Measurements from ENCODE around the gene OCA2.

The OCA2 gene

GRCh38 chr15:27805261-27806220 is 293.6 kb downstream of the OCA2 start:
- DNase-seq, result no peak

GRCh38 chr15:27804569-27805260 is 294.4 kb downstream of the OCA2 start:
- DNase-seq, result no peak

DNA sequence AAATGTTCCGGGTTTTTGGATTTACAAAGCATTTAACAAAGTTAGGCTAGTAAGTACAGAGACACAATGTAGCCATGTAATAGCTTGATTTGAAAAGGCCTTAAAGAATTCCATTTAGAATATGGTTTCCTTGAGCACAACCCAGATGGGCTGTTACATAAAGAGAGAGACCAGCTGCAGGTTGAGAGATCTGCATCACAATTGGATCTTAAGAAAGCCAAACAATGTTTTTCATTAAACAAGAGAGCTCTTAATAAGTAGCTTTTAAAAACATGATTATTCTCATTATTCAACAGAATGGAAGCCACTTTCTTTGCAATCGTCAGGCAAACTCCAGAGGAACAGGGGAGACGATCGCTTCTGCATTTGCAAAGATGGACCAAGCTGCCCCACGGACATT is 300.3 kb downstream of the OCA2 start:
- DNase-seq, result no peak

- no peak for DNase-seq
Measured at GRCh38 chr15:27797765-27798164, 301.4 kb downstream of the OCA2 start.

- DNase-seq, result no peak
Measured at GRCh38 chr15:27796405-27797320, 302.5 kb downstream of the OCA2 start.

- DNase-seq, result no peak
Measured at GRCh38 chr15:27792756-27793264, 306.3 kb downstream of the OCA2 start.

GRCh38 chr15:27790270-27790669 is 308.8 kb downstream of the OCA2 start:
- DNase-seq, result no peak

- no peak for DNase-seq
Measured at GRCh38 chr15:27787931-27788330, 311.2 kb downstream of the OCA2 start.

GRCh38 chr15:27784107-27784506 is 315.0 kb downstream of the OCA2 start:
- no peak for DNase-seq

DNA sequence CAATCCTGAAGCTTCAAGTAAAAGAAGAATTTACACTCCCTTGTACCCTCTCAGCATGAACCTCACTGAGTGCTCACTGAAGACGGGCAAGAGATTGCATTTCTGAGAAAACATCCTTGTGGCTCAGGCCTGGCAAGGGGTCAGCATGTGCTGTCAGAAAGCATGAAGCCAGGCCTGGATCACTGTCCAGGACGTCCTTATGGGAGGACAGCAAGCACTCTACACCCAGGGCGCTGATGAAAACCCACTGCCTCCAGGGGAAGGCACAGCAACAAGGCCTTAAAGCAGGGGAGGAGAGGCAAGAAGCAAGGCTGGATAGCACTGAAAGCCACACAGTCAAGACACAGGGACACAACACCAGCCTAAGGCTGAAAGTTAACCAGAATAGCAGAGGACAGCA is 315.4 kb downstream of the OCA2 start:
- no peak for DNase-seq

DNA sequence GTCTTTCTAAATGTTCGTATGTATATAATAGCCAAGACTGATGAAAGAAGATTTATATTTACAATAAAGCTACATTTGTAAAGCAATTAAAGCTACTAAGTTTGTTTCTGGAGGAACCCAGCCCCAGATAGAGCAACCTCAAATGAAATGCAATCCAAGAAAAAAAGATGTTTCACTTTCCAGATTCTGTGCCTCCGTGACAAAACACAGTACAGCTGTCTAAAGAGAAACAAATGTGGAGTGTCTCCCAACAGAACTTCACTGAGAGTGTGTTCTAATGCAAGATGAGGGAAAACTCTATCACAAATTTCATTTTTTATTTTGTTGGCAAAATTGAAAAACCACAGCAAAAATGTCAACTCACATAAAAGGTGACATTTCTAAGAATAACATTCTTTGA is 317.0 kb downstream of the OCA2 start:
- no peak for DNase-seq

- no peak for DNase-seq
Measured at GRCh38 chr15:27776501-27776900, 322.6 kb downstream of the OCA2 start.

DNA sequence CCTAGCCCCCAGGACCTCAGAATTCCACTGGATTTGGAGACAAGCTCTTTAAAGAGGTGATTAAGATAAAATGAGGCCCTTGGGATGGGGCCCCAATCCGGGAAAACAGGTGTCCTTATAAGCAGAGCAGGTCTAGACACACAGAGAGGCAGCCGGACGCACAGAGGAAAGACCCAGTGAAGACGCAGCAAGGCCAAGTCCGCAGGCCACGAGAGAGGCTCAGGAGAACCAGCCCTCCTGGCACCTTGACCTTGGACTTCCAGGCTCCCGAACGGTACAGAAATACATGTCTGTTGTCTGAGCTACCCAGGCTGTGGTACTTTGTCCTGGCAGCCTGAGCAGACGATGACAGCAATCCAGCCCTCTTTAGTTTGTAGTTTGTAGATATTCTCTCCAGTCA is 324.5 kb downstream of the OCA2 start:
- no peak for DNase-seq

DNA sequence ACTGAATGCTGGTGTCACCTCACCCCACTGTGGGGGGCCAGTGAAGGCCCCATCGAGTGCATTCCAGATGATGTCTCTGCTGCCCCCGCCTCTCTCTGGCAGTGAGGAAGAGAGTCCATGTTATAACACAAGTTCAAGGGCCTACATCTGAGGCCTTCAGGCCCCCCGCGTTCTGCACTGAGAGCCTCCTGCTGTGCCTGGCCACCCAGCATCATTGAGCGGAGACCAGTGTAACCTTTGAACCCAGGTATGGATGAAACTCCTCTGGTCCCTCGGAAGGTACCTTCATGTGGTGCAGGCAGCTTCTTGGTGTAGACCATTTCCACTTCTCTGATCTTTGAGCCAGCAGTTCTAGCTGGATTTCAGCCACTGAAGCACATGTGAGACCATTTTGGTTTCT is 324.9 kb downstream of the OCA2 start:
- DNase-seq, result no peak

DNA sequence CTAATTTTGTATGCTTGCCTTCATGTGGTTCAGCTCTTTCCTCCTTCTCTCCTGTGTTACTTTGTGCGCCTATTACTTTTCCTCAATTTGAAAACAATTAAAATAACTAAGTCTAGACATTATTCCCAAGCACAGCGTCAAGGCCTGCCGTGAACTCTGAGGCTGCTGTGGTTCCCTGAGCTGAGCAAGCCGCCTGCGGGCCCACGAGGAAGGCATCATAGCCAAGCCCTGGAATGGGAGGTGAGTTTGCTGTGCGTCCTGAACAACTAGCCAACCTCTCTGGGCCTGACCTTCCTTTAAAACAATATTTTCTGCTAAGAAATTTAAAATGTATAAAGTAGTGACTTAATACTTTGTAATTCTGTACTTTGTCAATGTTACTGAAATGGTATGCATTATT is 327.2 kb downstream of the OCA2 start:
- DNase-seq, result no peak

DNA sequence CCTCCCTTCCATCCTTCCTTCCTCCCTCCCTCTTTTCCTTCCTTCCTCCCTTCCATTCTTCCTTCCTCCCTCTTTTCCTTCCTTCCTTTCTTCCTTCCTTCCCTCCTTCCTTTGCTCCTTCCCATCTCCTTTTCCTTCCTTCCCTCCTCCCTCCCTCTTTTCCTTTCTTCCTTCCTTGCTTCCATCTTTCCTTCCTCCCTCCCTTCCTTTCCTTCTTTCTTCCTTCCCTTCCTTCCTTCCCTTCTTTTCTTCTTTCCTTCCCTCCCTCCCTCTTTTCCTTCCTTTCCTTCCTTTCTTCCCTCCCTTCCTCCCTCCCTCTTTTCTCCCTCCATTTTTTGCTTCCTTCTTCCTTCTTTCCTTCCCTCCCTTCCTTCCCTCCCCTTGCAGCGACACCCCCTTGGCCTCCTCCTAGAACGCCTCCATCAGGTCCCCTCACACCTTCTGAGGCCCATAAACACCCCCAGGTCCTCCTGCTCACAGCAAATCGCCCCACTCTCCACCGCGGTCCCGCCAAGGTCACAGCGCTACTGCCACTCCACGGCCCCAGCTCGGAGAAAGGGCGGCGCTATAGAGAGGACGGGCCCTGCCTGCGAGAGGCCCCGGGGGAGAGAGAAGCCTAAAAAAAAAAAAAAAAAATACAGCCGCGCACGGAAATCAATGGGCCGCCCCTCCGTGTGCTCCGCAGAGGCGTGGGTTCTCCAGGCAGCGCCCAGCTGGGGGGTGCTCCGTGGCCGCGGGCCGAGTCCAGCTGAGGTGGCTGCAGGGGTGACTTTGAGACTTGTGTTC is 328.2 kb downstream of the OCA2 start:
- DNase-seq, result no peak

DNA sequence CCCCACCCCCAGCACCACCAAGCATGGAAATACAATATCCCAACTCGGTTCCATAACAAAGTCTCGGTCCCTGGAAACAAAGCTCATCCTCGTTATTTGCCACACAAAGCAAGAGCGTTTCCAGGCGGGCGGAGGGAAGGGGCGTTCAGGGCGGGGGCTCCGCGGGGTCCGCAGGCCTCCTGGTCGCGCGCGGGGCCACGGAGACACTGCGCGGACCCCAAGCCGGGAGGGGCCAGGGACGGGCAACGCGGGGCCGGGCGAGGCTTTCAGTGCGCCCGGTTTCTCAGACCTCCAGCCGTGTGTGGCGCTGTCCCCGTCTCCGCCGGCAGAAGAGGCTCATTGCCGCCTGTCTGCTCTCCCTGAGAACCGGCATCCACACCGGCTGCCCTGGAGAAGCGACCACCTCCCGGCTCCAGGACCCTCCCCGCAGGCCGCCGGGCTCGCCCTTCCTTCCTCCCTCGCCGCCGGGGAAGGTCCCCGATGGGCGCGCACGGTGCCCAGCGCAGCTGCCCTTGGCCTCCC is 329.0 kb downstream of the OCA2 start:
- DNase-seq, result no peak

DNA sequence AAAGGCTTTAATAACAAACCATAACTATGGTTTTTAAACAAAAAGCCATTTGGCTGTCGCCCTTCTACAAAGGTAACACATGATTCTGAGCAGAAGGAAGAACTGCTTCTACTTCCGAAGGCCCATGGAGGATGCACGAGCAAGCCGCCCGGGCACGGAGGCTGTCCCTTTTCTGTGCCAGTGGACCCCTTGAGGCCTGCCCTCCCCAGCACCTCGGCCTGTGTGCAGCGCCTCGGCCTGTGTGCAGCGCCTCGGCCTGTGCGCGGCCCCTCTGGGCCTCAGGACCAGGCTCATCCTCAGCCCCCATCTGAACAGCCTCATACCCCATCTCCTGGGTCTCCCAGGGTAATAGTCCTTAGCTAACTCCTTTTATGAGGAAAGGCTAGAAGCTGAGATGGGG is 329.5 kb downstream of the OCA2 start:
- DNase-seq, result no peak

- DNase-seq, result no peak
Measured at GRCh38 chr15:27768732-27769475, 330.2 kb downstream of the OCA2 start.

DNA sequence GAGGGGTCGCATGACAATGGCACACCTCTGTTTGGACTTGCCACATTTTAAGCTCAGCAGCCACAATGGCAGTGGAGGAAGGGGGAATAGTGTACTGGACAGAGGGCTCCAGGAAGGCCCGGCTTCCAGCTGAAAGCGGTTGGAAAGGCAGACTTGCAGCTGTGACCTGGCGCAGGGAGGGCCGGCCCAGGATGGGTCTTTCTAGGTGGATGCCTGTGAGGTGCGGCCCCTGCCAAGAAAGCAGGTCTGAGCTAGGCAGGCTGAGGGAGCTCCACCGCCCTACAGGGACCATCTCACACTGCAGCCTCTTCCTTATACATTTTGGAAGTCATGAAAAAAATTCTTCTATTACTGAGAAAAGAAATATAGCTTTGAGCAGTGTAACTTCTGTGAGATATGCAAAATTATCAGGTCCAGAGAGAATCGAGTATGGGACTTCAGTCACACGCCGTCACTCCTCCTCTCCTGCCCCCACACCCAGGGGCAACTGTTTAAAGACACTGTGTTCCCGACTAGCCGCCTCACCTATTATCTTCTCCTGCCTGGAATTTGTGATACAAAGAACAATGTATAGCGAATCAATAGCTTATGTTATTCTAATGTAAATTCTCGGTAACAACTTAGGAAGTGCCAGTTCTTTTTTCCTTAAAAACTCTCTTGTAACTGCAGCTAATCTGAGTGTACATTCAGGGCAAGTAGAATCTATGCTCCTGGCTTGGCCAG is 331.0 kb downstream of the OCA2 start:
- no peak for DNase-seq
